IPS DF 6.9 (cell line): ENCODE measurements around the gene RUNX1.
A peak's percentile ranks its signal among the peaks of the same experiment; 100 is the strongest.

Source experiments
- DNase-seq: peaks from one replicate; pipeline ENCODE4 v3.0.0-alpha.2; 2013; ENCODE audit warnings: low read depth, low spot score
- H3K27ac ChIP-seq: one replicate; pipeline ENCODE4 v1.5.1; 2013; ENCODE audit warnings: low read length, control low read depth
- H3K27me3 ChIP-seq: 2 replicates; pipeline ENCODE4 v1.6.1; 2013; ENCODE audit warnings: mild to moderate bottlenecking, low read length; ENCODE audit not compliant: control insufficient read depth, insufficient read depth
- H3K36me3 ChIP-seq: 2 replicates; pipeline ENCODE4 v1.6.1; 2013; ENCODE audit warnings: low read length; ENCODE audit not compliant: control insufficient read depth, insufficient read depth
- H3K4me1 ChIP-seq: 2 replicates; pipeline ENCODE4 v1.6.1; 2013; ENCODE audit warnings: low read length; ENCODE audit not compliant: control insufficient read depth, insufficient read depth
- H3K4me3 ChIP-seq: 2 replicates; pipeline ENCODE4 v1.5.1; 2013; ENCODE audit warnings: mild to moderate bottlenecking, low read length
- H3K9me3 ChIP-seq: 2 replicates; pipeline ENCODE4 v1.6.1; 2013; ENCODE audit warnings: low read length, inconsistent platforms; ENCODE audit not compliant: control insufficient read depth, insufficient read depth
- WGBS: extraction: QIAGEN DNeasy Blood & Tissue Kit; methylation state at CpG from one replicate; pipeline ENCODE4 v1.1.7; 2013; ENCODE audit warnings: mixed read lengths, missing lambda C conversion rate; ENCODE audit not compliant: insufficient read length, insufficient coverage; 5-methylcytosine and 5-hydroxymethylcytosine counted together

The RUNX1 gene

GRCh38 chr21:34900376-34900775 is 148.7 kb downstream of the RUNX1 start:
- WGBS = no CpG with 5 or more reads among the region's 2 CpGs
- no peak overlapping the region for H3K27ac ChIP-seq
- no peaks in the 10 kb centered on the region for H3K4me1 ChIP-seq
- no peaks in the 10 kb centered on the region for H3K36me3 ChIP-seq
- no peak overlapping the region for H3K4me3 ChIP-seq
- no peaks in the 10 kb centered on the region for H3K27me3 ChIP-seq
- no peaks in the 10 kb centered on the region for H3K9me3 ChIP-seq
- no peak for DNase-seq

GRCh38 chr21:34899760-34900159 is 149.3 kb downstream of the RUNX1 start:
- Histone ChIP-seq H3K9me3 (no peaks in the 10 kb centered on the region), H3K27ac (no peak overlapping the region), H3K36me3 (no peaks in the 10 kb centered on the region), H3K27me3 (no peaks in the 10 kb centered on the region), H3K4me3 (no peak overlapping the region), H3K4me1 (no peaks in the 10 kb centered on the region)
- no peak for DNase-seq
- WGBS = no CpG with 5 or more reads among the region's 1 CpG

DNA sequence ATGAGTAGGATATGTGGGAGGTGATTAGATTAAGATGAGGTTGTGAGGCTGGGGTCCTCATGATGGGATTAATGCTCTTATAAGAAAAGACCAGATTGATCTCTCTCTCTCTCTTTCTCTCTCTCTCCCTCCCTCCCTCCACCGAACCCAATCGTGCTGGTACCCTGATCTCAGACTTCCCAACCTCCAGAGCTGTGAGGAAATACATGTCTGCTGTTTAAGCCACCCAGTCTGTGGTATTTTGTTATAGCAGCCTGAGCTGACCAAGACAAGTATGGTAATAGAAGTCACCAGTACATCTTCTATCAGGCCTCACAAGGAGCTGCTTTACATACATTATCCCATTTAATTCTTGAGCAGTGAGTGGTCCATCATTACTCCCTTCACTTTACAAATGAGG is 149.8 kb downstream of the RUNX1 start:
- no CpG with 5 or more reads among the region's 2 CpGs for WGBS
- DNase-seq = no peak
- no peaks in the 10 kb centered on the region for H3K27me3 ChIP-seq
- H3K4me3 ChIP-seq = no peak overlapping the region
- H3K9me3 ChIP-seq = no peaks in the 10 kb centered on the region
- no peaks in the 10 kb centered on the region for H3K36me3 ChIP-seq
- no peaks in the 10 kb centered on the region for H3K4me1 ChIP-seq
- no peak overlapping the region for H3K27ac ChIP-seq

- Histone ChIP-seq H3K27me3 (no peaks in the 10 kb centered on the region), H3K27ac (no peak overlapping the region), H3K4me1 (no peaks in the 10 kb centered on the region), H3K36me3 (no peaks in the 10 kb centered on the region), H3K4me3 (no peak overlapping the region), H3K9me3 (no peaks in the 10 kb centered on the region)
- WGBS = no CpG with 5 or more reads among the region's 2 CpGs
- no peak for DNase-seq
Measured at GRCh38 chr21:34897828-34898227, 151.3 kb downstream of the RUNX1 start.

- Histone ChIP-seq H3K36me3 (no peaks in the 10 kb centered on the region), H3K4me3 (no peak overlapping the region), H3K4me1 (no peaks in the 10 kb centered on the region), H3K27ac (no peak overlapping the region), H3K9me3 (no peaks in the 10 kb centered on the region), H3K27me3 (peaks cover 14% of the 10 kb centered on the region)
- WGBS = no CpG with 5 or more reads among the region's 1 CpG
- no peak for DNase-seq
Measured at GRCh38 chr21:34894401-34894800, 154.7 kb downstream of the RUNX1 start.

DNA sequence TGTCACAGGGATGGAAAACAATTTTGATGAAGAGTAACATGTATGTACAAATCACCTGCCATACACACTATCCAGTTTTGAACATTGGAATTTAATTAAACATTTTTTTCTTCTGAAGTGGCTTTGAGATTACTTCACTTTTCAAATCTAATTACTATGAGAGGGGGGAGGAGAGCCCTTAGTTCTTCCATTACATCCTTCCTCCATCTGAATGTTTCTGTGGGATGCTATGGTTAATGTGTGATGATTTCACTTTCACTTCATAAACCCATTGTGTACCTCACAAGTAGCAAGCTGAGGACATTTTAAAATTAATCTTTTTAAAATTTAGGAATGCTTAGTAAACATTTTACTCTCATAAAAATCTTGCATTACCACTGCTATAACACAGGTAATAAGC is 156.9 kb downstream of the RUNX1 start:
- Histone ChIP-seq H3K4me1 (peaks cover 4% of the 10 kb centered on the region), H3K9me3 (no peaks in the 10 kb centered on the region), H3K27ac (no peak overlapping the region), H3K4me3 (no peak overlapping the region), H3K27me3 (peaks cover 27% of the 10 kb centered on the region), H3K36me3 (no peaks in the 10 kb centered on the region)
- DNase-seq = no peak

DNA sequence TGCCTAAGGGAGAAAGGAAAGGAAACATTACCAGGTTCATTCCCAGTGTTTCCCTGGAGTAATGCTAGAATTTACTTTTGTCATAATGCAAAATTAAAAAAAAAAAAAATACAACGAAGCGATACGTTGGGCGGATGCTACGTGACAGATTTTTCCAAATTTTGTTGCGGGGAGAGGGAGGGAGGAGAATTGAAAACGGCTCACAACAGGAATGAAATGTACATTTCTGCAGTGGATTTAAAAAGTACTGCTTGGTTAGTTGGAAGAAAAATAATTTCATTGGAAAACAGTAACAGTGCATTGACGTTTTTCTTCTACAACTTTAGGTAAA is 157.5 kb downstream of the RUNX1 start:
- H3K9me3 ChIP-seq = no peaks in the 10 kb centered on the region
- H3K36me3 ChIP-seq = no peaks in the 10 kb centered on the region
- peaks cover 4% of the 10 kb centered on the region for H3K4me1 ChIP-seq
- H3K27me3 ChIP-seq = peaks cover 32% of the 10 kb centered on the region
- H3K4me3 ChIP-seq = no peak overlapping the region
- DNase-seq = no peak
- WGBS = no CpG with 5 or more reads among the region's 8 CpGs
- H3K27ac ChIP-seq = no peak overlapping the region

GRCh38 chr21:34890724-34891612 is 158.1 kb downstream of the RUNX1 start:
- Histone ChIP-seq H3K27ac (no peak overlapping the region), H3K27me3 (peaks cover 37% of the 10 kb centered on the region), H3K4me1 (peaks cover 6% of the 10 kb centered on the region), H3K36me3 (no peaks in the 10 kb centered on the region), H3K4me3 (peak overlapping the region; percentile 34; the same call in 1 of the 2 replicates), H3K9me3 (no peaks in the 10 kb centered on the region)
- no CpG with 5 or more reads among the region's 60 CpGs for WGBS
- no peak for DNase-seq

- peak overlapping the region; percentile 25; the same call in 1 of the 2 replicates for H3K4me3 ChIP-seq
- H3K27ac ChIP-seq = no peak overlapping the region
- WGBS = no CpG with 5 or more reads among the region's 14 CpGs
- no peaks in the 10 kb centered on the region for H3K36me3 ChIP-seq
- H3K27me3 ChIP-seq = peaks cover 41% of the 10 kb centered on the region
- H3K9me3 ChIP-seq = no peaks in the 10 kb centered on the region
- no peak for DNase-seq
- H3K4me1 ChIP-seq = peaks cover 7% of the 10 kb centered on the region
Measured at GRCh38 chr21:34890470-34890723, 158.7 kb downstream of the RUNX1 start.

DNA sequence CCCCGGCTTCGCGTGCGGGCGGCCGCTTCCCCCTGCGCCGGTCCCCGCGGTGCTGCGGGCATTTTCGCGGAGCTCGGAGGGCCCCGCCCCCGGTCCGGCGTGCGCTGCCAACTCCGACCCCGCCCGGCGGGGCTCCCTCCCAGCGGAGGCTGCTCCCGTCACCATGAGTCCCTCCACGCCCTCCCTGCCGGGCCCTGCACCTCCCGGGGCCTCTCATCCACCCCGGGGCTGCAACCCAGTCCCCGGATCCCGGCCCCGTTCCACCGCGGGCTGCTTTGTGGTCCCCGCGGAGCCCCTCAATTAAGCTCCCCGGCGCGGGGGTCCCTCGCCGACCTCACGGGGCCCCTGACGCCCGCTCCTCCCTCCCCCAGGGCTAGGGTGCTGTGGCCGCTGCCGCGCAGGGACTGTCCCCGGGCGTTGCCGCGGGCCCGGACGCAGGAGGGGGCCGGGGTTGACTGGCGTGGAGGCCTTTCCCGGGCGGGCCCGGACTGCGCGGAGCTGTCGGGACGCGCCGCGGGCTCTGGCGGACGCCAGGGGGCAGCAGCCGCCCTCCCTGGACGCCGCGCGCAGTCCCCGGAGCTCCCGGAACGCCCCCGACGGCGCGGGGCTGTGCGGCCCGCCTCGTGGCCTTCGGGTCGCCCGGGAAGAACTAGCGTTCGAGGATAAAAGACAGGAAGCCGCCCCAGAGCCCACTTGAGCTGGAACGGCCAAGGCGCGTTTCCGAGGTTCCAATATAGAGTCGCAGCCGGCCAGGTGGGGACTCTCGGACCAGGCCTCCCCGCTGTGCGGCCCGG is 159.2 kb downstream of the RUNX1 start:
- H3K4me1 ChIP-seq = peaks cover 7% of the 10 kb centered on the region
- peak overlapping the region; percentile 70; the same call in 1 of the 2 replicates for H3K4me3 ChIP-seq
- no peak overlapping the region for H3K27ac ChIP-seq
- WGBS = no CpG with 5 or more reads among the region's 98 CpGs
- H3K27me3 ChIP-seq = peaks cover 46% of the 10 kb centered on the region
- H3K36me3 ChIP-seq = no peaks in the 10 kb centered on the region
- DNase-seq = no peak
- no peaks in the 10 kb centered on the region for H3K9me3 ChIP-seq

GRCh38 chr21:34889320-34889675 is 159.8 kb downstream of the RUNX1 start:
- H3K4me3 ChIP-seq = peak overlapping the region; percentile 70; the same call in 1 of the 2 replicates
- no peak overlapping the region for H3K27ac ChIP-seq
- no CpG with 5 or more reads among the region's 45 CpGs for WGBS

More at GRCh38 chr21:34889320-34889675, 159.8 kb downstream of the RUNX1 start:
- Histone ChIP-seq H3K36me3 (no peaks in the 10 kb centered on the region), H3K9me3 (no peaks in the 10 kb centered on the region), H3K27me3 (peaks cover 49% of the 10 kb centered on the region), H3K4me1 (peaks cover 7% of the 10 kb centered on the region)
- DNase-seq = no peak
